GM18870 (cell line): ENCODE measurements around the gene GALNT15.

Experiments used
- ATAC-seq: cut with Tn5 transposase; IDR thresholded peaks from one replicate; pipeline ENCODE4 v1.9.1; 2021; ENCODE audit warnings: moderate library complexity; ENCODE audit not compliant: unreplicated experiment

Gene GALNT15, protein sequence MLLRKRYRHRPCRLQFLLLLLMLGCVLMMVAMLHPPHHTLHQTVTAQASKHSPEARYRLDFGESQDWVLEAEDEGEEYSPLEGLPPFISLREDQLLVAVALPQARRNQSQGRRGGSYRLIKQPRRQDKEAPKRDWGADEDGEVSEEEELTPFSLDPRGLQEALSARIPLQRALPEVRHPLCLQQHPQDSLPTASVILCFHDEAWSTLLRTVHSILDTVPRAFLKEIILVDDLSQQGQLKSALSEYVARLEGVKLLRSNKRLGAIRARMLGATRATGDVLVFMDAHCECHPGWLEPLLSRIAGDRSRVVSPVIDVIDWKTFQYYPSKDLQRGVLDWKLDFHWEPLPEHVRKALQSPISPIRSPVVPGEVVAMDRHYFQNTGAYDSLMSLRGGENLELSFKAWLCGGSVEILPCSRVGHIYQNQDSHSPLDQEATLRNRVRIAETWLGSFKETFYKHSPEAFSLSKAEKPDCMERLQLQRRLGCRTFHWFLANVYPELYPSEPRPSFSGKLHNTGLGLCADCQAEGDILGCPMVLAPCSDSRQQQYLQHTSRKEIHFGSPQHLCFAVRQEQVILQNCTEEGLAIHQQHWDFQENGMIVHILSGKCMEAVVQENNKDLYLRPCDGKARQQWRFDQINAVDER

DNA sequence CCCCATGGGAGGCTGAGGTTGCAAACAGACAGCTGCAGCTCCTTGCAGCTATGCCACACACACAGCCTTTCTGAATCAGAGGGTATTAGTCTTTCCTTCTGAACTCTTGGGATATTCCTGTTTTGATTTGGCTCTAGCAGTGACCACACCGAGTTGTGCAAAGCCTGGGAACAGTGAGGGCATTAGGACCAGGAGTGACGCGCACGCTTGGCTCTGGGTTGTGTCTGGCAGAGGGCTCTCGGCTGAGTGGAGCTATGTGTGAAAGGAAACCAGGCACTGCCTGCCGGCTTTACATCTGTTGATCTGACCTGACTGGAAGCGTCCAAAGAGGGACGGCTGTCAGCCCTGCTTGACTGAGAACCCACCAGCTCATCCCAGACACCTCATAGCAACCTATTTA, at the start of gene GALNT15:
GALNT15 (plus strand) TSS at position 292 of the 400 bp plus-strand sequence. CDS start 472 bp downstream, outside the sequence.
- ATAC-seq, result no peak

DNA sequence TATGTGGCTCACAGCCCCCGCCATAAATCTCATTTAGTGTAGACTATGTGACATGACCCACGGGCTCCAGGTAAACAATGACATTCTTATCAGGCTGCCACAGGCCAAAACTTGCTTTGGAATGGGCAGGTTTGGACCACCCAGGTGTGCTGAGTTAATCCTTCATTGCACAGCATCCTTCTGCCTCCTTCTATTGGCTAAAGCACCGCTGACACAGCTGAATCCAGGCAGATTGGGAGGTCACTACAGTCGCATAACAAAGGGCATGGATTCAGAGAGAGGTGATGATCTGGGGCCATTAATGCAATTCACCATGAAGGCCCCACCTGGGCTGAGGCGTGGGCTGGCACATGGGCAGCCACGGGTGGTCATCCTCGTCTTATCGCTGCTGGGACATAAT, 47.8 kb upstream of the GALNT15 start:
- ATAC-seq, result no peak

DNA sequence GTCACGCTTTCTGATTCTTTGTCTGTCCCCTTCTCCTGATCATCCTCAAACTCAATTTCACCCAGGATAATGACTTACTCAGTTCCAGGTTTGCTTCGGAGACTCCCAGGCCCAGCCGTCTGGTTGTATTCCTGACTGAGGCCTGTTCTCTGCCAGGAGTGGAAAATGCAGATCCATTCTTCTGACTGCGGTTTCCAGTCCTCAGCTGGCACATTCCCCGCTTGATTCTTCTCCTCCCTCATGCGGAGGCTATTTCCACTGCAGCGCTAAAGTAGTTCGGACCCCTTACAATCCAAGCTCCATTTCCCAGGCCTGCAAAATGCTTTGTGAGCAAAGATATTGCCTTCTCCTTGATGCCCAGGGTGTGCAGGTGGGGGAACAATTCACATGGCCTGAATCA, 47.2 kb upstream of the GALNT15 start:
- no peak for ATAC-seq

DNA sequence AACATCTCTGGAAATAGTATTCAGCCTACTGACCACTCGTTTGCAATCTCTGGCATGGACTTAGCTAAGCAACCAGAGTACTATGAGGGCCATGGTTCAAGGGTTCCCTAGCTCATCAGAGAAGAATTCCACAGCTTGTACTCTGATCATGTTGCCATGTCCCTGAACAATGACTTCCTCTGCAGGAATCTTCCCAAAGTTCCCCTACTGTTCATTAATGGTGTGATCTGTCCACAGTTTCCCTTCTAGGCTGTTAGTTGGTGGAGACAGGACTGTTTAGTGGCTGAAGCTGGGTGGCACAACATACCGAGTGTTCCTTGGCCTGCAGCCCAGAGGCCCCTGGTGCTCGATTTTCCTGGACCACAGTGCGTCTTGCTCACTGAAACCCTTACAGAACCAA, 44.4 kb upstream of the GALNT15 start:
- ATAC-seq, result no peak

DNA sequence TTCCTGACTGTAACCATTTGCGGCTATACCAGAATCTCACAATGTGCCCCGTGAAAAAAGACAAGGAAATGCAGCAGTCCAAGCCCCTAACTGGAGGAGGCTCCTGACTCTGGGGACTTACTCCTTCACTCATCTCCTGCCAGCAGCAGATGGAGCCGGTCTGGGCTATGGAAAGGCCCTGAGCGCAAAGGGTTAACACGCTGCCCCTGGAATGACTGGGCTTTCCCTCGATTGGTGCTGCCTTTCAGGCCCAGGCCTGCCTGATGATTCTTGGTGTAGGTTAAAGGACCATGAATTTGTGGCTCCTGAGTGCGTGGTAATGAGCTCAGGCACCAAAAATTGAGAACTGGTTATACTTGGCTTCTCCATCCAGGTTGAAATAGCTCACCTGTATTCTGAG, 42.3 kb upstream of the GALNT15 start:
- no peak for ATAC-seq

DNA sequence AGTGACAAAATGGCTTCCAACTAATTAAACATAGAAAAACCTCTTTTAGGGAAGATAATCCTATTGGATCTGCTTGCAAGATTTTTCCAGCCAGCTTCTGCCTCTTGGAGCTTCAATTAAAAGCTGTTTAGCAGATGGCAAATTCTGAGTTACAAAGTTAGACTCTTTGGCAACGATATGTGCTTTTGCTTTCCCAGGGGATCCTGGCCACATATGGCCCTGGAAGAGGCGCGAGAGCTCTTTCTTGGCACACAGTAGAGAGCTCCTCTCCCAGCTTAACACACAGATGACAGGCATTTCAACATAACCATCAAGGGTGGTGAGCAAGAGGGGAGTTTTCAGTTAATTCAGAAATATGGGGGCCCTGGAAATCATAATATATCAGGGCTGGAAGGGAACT, 41.6 kb upstream of the GALNT15 start:
- ATAC-seq, result no peak

DNA sequence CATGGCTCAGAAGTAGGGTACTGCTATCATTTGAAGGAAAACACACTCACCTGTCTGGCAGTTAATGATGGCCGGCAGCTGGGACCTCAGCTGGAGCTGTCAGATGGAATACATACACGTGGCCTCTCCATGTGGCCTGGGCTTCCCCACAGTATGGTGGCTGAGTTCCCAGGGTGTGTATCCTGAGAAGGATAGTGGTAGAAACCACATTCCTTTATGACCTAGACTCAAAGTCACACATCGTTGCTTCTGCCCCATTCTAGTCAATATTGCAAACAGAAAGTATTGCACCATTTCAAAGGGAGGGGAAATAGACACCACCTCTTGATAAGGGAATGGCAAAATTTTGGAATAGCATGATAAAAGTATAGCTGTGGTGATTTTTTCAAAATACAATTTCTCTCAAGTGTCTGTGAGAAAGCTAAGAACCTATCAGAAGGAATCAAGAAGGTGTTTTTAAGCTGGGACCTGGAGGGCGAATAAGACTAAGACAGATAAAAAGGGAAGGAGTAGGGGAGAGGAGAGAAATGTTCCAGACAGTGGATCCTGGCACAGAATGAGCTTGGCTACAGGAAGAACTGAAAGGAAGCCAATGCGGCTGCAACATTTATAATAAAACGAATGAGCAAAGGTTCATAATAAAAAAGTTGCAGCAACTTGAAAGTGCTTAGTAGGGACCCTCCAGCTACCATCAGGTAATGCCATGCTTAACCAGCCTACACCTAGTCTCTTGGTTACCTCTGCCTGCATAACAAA, 40.1 kb upstream of the GALNT15 start:
- no peak for ATAC-seq

DNA sequence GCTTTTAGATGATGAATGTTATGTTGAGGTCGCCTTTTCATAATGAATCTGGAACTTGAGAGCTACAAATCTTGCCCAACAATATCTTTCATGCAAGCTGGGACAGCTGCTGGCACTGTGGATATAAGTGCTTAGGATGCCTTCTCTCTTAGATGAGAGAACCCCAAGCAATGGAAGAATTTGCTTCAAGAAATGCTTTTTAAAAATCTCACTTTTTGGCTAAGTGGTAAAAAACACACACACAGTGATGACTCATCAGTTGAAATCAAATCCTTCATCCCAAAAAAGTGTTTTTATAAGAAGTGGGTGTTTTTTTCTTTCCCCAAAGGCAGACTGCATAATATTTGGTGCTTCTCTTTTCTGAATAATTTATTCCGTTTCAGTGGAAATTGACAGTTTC, 38.4 kb upstream of the GALNT15 start:
- ATAC-seq, result no peak

DNA sequence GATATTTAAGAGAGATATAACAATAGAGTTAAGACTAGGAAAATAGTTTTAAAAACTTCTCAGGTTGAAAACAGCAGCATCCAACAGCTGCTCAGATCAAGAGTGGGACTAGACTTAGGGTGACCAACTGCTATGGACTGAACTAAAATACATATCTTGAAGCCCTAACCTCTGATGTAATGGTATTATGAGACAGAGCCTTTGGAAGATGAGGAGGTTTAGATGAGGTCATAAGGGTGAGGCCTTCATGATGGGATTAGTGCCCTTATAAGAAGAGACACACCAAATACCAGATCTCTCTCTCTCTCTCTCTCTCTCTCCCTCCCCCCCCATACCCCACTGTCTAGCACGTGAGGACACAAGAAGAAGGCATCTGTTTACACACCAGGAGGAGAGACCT, 37.4 kb upstream of the GALNT15 start:
- no peak for ATAC-seq

DNA sequence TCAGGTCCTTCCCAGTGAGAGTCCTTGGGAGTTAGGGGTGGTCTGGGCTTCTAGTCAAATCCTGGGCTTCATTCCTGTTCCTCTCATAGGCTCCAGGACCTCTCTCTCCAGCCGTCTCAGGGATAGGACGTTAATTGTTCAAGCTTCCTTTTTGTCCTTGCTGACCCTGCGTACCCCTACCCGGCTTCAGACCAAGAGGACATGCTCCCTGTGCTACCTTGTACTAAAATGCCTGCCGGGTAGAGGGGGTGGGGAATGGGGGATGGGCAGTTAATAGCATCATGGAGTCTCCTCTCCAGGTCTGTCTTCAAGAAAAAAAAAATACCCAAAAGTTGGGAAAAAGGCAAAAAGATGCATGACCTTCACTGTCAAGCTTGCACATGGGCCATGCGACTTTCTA, 36.5 kb upstream of the GALNT15 start:
- no peak for ATAC-seq

DNA sequence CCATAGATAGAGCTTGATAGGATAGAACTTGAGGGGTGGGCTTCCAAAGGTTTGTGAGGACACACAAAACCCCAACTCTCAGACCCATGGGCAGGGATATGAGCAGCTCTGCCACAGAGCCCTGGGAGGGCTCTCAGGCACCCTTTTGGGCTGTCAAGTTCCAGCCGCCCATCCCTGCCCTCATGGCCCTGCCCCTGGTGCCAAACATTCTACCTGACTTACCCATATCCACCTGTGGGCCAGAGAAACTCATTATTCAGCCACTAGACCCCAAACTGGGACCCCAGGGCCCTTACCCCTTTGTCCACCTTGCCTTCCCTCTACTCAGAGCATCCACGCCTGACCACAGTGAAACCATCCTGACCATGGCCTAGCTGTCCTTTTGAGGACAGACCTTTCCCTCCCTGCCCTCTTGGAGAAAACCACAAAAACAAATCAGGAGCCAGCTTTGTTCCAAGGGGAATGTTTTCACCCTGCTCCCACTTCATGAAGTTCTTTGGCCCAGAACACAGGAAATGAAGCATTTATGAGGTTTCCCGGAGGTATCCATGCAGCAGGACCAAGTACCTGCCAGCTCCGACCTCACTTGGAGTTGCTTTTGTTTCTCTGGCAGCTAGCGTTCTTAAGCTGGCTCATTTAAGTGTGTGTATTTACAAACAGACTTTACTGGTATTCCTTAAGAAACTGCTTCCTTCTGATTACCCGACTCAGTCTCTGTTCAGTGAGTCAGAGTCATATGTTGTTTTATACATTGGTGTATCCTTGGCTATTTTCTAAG, 34.2 kb upstream of the GALNT15 start:
- no peak for ATAC-seq

DNA sequence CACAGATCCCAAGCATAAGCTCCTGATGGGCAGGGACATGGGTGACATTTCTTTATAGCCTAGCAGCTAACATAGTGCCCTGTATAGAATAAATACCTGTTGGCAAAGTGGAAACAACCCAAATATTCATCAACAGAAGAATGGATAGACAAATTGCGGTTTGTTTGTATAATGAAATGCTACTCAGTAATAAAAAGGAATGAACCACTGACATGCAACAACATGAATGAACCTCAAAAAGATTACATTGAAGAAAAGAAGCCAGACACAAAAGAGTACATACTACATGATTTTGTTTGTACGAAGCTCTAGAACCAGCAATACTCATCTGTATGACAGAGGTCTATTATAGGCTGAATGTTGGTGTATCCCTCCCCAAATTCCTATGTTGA, 33.6 kb upstream of the GALNT15 start:
- no peak for ATAC-seq

DNA sequence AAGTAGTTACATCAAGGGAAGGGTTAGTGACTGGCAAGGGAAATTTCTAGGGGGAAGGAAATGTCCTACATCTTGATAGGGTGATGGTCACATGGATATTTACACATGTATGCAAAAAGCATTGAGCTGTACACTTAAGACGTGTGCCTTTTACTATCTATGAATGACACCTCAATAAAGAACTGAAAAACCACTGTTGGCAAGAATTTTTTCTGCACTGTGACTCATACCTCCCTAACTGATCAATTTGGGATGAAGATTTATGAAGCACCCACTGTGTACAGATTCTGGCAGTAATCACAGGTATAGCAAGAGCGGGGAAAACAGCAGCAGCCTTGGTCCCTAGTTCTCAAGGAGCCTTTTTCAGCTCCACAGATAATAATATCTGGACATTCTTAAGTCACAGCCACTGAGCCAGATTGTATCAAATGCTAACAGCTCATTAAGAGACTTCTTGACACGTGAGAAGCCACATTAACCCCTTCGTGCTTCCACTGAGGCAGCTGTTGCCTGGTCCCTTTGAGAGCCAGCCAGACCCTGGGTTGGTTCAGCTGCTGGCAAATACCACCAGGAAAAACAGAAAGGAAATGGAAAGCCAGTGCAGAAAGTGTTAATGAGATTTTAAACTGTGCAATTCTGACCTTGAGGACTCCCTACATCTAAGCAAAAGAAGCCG, 32.0 kb upstream of the GALNT15 start:
- ATAC-seq, result no peak

DNA sequence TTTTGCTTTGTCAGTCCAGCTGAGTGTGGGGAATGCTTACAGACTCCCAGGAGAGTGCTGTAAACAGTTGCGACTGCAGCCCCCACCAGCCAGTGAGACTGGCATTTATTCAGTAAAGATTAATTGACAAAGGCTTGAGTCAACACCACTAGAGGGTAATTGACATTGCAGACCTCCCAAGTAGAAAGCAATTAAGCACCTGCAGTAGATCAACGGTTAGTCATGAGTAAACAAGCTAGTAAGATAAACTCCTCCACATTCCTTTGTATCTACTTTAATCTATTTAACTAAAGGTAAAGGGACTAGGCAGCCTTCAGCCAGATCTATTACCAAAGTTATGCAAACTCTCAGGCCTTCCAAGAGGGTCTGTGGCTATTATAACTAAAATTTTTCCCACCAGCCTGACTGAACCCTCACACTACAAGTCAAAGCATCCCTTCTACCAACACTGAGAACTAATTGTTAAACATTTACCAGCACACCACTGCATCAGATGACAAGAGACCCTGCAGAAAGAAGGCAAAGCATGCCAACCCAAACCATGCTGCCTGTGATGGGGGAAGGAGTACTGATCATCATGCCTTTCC, 30.5 kb upstream of the GALNT15 start:
- no peak for ATAC-seq

DNA sequence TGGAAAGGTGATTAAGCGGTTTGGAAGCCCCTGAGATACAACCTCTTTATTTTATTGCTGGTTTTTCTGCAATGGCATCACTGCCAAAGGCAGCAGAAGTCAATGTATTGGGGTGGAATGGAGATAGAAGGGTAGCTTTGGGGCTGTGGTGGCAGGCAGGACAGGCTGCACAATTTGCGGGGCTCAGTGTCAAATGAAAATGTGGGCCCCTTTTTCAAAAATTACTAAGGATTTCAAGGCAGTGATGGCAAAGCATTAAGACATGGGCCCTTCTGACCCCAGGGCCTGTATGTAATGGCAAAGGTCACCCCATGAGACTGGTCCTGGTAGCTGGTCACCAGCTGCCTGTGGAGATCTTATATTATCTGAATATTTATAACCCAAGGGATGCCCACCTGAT, 29.3 kb upstream of the GALNT15 start:
- ATAC-seq, result no peak

DNA sequence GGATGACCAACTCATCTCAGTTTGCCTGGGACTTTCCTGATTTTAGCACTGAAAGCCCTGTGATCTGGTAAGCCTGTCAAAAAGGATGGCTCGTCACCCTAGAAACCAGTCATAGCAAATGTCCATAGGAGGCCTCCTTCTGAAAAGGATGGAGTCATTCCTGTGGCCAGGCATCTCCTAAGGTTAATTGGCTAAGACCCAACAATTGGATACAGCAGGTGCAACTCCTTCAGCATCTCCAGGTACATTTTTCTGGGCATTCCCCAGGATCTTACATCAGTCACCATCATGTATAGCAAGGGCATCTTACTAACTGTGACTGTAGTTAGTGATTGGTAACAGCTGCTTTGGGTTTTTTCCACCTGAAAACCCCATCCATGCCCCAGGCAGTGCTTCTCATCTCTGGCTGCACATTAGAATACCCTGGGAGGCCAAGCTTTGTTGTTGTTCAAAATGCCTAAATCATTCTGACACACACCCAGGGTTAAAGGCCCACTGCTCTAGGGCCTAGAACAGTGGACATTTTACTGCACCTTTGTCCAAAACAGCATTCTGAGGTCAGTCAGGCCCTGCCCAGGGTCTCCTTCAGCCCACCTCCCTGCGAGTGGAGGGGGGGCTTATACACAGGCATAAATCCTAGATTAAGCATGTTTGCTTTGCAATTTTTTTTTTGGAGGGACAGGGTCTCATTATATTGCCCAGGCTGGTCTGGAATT, 28.3 kb upstream of the GALNT15 start:
- ATAC-seq, result peak; percentile 55

DNA sequence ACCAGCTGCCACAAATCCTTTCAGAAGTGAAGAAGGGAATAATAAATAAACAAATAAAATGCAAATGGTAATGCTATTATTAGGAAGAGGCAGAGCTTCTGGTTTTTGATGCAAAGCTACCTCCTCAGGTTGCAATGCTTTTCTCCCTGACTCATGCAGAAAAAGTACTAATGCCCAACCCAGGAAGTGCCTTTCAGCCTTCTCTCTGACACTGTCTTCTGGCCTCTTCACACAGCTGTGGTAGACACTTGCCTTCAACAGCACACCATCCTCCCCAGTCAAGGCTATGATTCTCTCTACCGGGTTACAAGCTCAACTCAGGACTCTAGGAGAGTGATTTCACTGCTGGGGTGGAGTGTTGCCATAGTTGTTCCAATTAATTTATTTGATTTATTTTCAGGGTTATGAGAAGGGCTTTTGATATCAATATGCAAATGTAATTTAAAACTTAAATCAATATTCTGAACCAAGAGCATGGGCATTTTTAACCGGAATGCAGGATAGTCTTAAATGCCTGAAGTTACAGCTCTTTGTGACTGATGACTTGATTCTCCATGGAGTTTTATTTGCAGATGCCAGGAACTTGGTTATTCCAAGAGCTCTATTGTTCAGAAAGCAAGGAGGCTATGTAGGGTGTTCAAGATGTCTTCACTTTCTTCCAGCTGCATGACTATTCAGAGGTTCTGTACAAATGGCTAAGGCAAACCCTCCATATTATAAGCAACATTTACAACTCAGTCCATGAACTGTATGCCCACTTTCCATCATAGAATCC, 27.1 kb upstream of the GALNT15 start:
- ATAC-seq, result no peak

DNA sequence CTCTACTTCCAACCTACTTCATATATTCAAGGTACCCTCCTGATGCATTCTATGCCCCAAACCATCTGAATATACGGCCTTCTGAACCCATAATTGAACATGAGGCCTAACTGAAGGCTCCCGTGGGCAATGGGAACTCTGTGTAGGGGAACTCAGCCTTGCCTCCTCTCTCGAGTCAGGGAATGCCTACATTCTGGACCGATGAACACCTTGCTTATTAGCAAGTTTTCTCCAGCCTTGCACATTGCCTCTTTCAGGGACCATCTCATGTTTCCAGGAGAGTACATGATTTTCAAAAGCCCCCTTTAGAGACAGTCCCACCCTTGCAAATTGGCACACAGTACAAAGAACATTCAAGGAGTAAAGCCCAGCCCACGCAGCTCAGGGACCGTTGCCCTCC, 26.3 kb upstream of the GALNT15 start:
- ATAC-seq, result no peak

DNA sequence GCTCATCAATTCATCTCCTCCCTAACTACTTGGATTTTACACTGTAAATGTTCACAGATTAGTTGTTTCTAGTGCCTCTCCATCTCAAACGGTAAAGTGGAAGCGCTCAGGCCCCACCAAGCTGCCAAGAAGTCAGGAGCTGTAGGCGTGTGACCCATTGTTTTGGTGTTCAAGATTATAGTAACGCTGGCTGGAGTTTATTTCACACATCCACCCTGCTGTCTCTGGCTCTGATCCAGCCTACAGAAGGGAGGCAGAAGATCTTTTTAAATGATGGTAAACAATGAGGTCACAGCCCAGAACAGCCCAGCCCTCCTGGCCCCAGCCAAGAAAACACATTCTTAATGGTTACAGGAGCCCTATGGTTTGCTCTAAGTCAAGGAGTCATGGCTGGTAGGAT, 25.7 kb upstream of the GALNT15 start:
- no peak for ATAC-seq
